HL-60 (cell line): ENCODE data around the gene TP53AIP1.

Experiments
- DNase-seq, 2 experiments: peaks; one replicate each; pipeline ENCODE4 v3.0.0-alpha.2; 2010 to 2020; ENCODE audit warnings: low read depth in 1 of 2, low spot score in 1 of 2
- H3K27ac ChIP-seq: fragments of 250-450 bp; sonication (Bioruptor Pico); replicated peaks from 2 replicates; pipeline ENCODE4 v1.5.1; 2020; ENCODE audit warnings: mild to moderate bottlenecking, moderate library complexity
- H3K27me3 ChIP-seq: fragments of 250-450 bp; sonication (Bioruptor Pico); 2 replicates; pipeline ENCODE4 v1.5.1; 2021; ENCODE audit warnings: mild to moderate bottlenecking, moderate library complexity; ENCODE audit not compliant: insufficient read depth, poor library complexity, severe bottlenecking
- H3K4me3 ChIP-seq: replicated peaks from 2 replicates; pipeline ENCODE4 v1.5.1; 2011; ENCODE audit warnings: mild to moderate bottlenecking, control low read depth, low read length; ENCODE audit not compliant: insufficient read depth
- CTCF ChIP-seq: IDR thresholded peaks from one replicate; pipeline ENCODE4 v1.5.1; 2011; ENCODE audit warnings: low read length, control low read depth, inconsistent platforms; ENCODE audit not compliant: insufficient read depth
- GABPA ChIP-seq: IDR thresholded peaks from 2 replicates; pipeline ENCODE4 v1.6.1; 2012; ENCODE audit warnings: low read depth
- POLR2AphosphoS5 ChIP-seq: IDR thresholded peaks from 2 replicates; pipeline ENCODE4 v1.6.1; 2012; ENCODE audit warnings: low read depth
- REST ChIP-seq: IDR thresholded peaks from 2 replicates; pipeline ENCODE4 v1.6.1; 2012; ENCODE audit warnings: low read depth; ENCODE audit not compliant: insufficient replicate concordance
- SPI1 ChIP-seq: IDR thresholded peaks from 2 replicates; pipeline ENCODE4 v1.6.1; 2012; ENCODE audit warnings: low read depth, mild to moderate bottlenecking, borderline replicate concordance

Gene TP53AIP1

GRCh38 chr11:128892866-128893565 lies 49.7 kb downstream of the TP53AIP1 start:
- Histone ChIP-seq H3K4me3 (no peak overlapping the region), H3K27me3 (peaks cover 49% of the 10 kb centered on the region), H3K27ac (no peak overlapping the region)
- TF ChIP-seq SPI1 (no peak), GABPA (no peak)
- no peak for DNase-seq

GRCh38 chr11:128891913-128892398 lies 50.7 kb downstream of the TP53AIP1 start:
- Histone ChIP-seq H3K4me3 (no peak overlapping the region), H3K27ac (no peak overlapping the region), H3K27me3 (peaks cover 51% of the 10 kb centered on the region)
- TF ChIP-seq GABPA: no peak
- TF ChIP-seq REST: no peak
- no peak for TF ChIP-seq CTCF
- no peak for TF ChIP-seq POLR2AphosphoS5
- TF ChIP-seq SPI1: no peak
- no peak for DNase-seq

- H3K4me3 ChIP-seq: no peak within 1 kb of the TSS
Observed at GRCh38 chr11:128890543-128891368, 51.9 kb downstream of the TP53AIP1 start, which contains the start of gene KCNJ5. TSS of gene KCNJ5 (plus strand) at chr11:128891356. CDS start at chr11:128911274, 19,918 bp downstream.

More at GRCh38 chr11:128890543-128891368, 51.9 kb downstream of the TP53AIP1 start, which contains the start of gene KCNJ5:
- Histone ChIP-seq H3K27me3 (peaks cover 53% of the 10 kb centered on the region), H3K27ac (no peak within 1 kb of the TSS)
- DNase-seq: no peak
- TF ChIP-seq REST: no peak
- TF ChIP-seq SPI1: no peak
- TF ChIP-seq CTCF: no peak
- TF ChIP-seq GABPA: no peak
- no peak for TF ChIP-seq POLR2AphosphoS5
